Astrocyte (in vitro differentiated cells and primary cell): ENCODE results near the gene PRRT4.

Source experiments
- CTCF ChIP-seq: IDR thresholded peaks from 2 replicates; pipeline ENCODE4 v1.5.1; 2011; ENCODE audit warnings: low read depth, mild to moderate bottlenecking, inconsistent platforms, low read length, moderate library complexity; ENCODE audit not compliant: insufficient read depth
- EZH2 ChIP-seq: IDR thresholded peaks from 2 replicates; pipeline ENCODE4 v1.6.1; 2012; ENCODE audit warnings: mild to moderate bottlenecking, low read length, inconsistent platforms; ENCODE audit not compliant: insufficient read depth

- TF ChIP-seq CTCF: no peak
- TF ChIP-seq EZH2: no peak
Observed at GRCh38 chr7:128376077-128376476, 14.6 kb upstream of the PRRT4 start.
